HepG2 (cell line): ENCODE measurements around the gene LDLRAP1. TPM values are rescaled to one million over a fixed set of nuclear protein-coding genes. Genes with fewer than 3 reads are reported as not detected.

Experiments
- AHDC1 ChIP-seq: sonication (generic); formaldehyde crosslinking; IDR thresholded peaks from 2 replicates; pipeline ENCODE4 v1.5.1; 2020; ENCODE audit warnings: mild to moderate bottlenecking, missing genetic modification reagents, borderline replicate concordance
- DMTF1 ChIP-seq: sonication (generic); formaldehyde crosslinking; IDR thresholded peaks from 2 replicates; pipeline ENCODE4 v1.4.0; 2020; ENCODE audit warnings: mild to moderate bottlenecking, missing genetic modification reagents
- DZIP1 ChIP-seq: sonication (generic); formaldehyde crosslinking; IDR thresholded peaks from 2 replicates; pipeline ENCODE4 v1.5.0; 2020; ENCODE audit warnings: mild to moderate bottlenecking, missing genetic modification reagents
- HCFC1 ChIP-seq: fragments of 150-350 bp; IDR thresholded peaks from 2 replicates; pipeline ENCODE4 v1.6.1; 2014; ENCODE audit warnings: low read depth, low read length
- RNF2 ChIP-seq: fragments of 450-650 bp; conservative IDR thresholded peaks from 2 replicates; pipeline ENCODE4 v1.6.1; 2016; ENCODE audit warnings: low read depth
- SAFB2 ChIP-seq: sonication (generic); formaldehyde crosslinking; IDR thresholded peaks from 2 replicates; pipeline ENCODE4 v1.5.1; 2020; ENCODE audit warnings: missing genetic modification reagents, low read depth, mild to moderate bottlenecking, borderline replicate concordance
- SAP130 ChIP-seq: IDR thresholded peaks from 2 replicates; pipeline ENCODE4 v1.6.1; 2016; ENCODE audit warnings: low read depth
- SRSF9 ChIP-seq: fragments of 200-400 bp; formaldehyde crosslinking; IDR thresholded peaks from 2 replicates; pipeline ENCODE4 v1.6.1; 2018; ENCODE audit warnings: borderline replicate concordance, mild to moderate bottlenecking, low read depth, low read length; ENCODE audit not compliant: insufficient read depth, poor library complexity, severe bottlenecking
- SRY ChIP-seq: sonication (generic); formaldehyde crosslinking; IDR thresholded peaks from 2 replicates; pipeline ENCODE4 v1.8.0; 2022; ENCODE audit warnings: mild to moderate bottlenecking, missing genetic modification reagents
- TAF1 ChIP-seq: sonication (generic); formaldehyde crosslinking; IDR thresholded peaks from 2 replicates; pipeline ENCODE4 v1.4.0; 2020; ENCODE audit warnings: missing genetic modification reagents
- TARDBP ChIP-seq: sonication (generic); formaldehyde crosslinking; IDR thresholded peaks from 2 replicates; pipeline ENCODE4 v1.8.0; 2022; ENCODE audit warnings: mild to moderate bottlenecking, missing genetic modification reagents
- TIGD3 ChIP-seq: sonication (generic); formaldehyde crosslinking; IDR thresholded peaks from 2 replicates; pipeline ENCODE4 v1.5.1; 2020; ENCODE audit warnings: mild to moderate bottlenecking, missing genetic modification reagents, borderline replicate concordance
- ZNF180 ChIP-seq: sonication (generic); formaldehyde crosslinking; IDR thresholded peaks from 2 replicates; pipeline ENCODE4 v1.4.0; 2020; ENCODE audit warnings: low read depth, missing genetic modification reagents, borderline replicate concordance
- ZNF235 ChIP-seq: sonication (generic); formaldehyde crosslinking; IDR thresholded peaks from 2 replicates; pipeline ENCODE4 v1.8.1; 2023; ENCODE audit warnings: mild to moderate bottlenecking, missing genetic modification reagents, borderline replicate concordance
- ZNF562 ChIP-seq: sonication (generic); formaldehyde crosslinking; IDR thresholded peaks from 2 replicates; pipeline ENCODE4 v1.8.0; 2022; ENCODE audit warnings: missing genetic modification reagents, borderline replicate concordance
- ZNF652 ChIP-seq: IDR thresholded peaks from 2 replicates; pipeline ENCODE4 v1.6.1; 2016; ENCODE audit warnings: low read depth, borderline replicate concordance
- ZNF737 ChIP-seq: sonication (generic); formaldehyde crosslinking; IDR thresholded peaks from 2 replicates; pipeline ENCODE4 v1.5.0; 2020; ENCODE audit warnings: missing genetic modification reagents, mild to moderate bottlenecking, borderline replicate concordance
- ZSCAN12 ChIP-seq: sonication (generic); formaldehyde crosslinking; IDR thresholded peaks from 2 replicates; pipeline ENCODE4 v1.9.0; 2021; ENCODE audit warnings: mild to moderate bottlenecking, missing genetic modification reagents
- polyA plus RNA-seq, 8 experiments: library from polyadenylated mRNA; depleted of rRNA in 3 of 8; stranded (reverse) in 7 of 8; unstranded in 1 of 8; fragments of >200 nt; fragmentation: Illumina TruSeq in 4 of 8; extraction: Trizol in 4 of 8; gene quantifications; 2 replicates each; pipeline versions ENCODE4 v1.2.1 to v1.2.3, GENCODE V29; 2011 to 2016; ENCODE audit warnings: low read depth in 4 of 8, missing spikeins in 1 of 8, mixed read lengths in 1 of 8; ENCODE audit not compliant: insufficient read depth in 1 of 8
- total RNA-seq, 5 experiments: library from RNA; depleted of rRNA; stranded (reverse); fragments of >200 nt; fragmentation: Illumina TruSeq; extraction: Trizol; gene quantifications; 2 replicates each; pipeline ENCODE4 v1.2.3, GENCODE V29; 2016; ENCODE audit warnings: low read depth in 1 of 5

The LDLRAP1 gene
- total and polyA plus RNA-seq, 2 of the 13 experiments (the other 11 are each of a cell fraction or from before 2014, with no cell fraction given): 7.2 to 12.1 TPM

GRCh38 chr1:25550683-25551310 is 7.4 kb downstream of the LDLRAP1 start (continued):
- TF ChIP-seq TIGD3 (CRISPR knock-in tag) (no peak), SAFB2 (CRISPR knock-in tag) (no peak), ZNF180 (CRISPR knock-in tag) (no peak), ZNF737 (CRISPR knock-in tag) (no peak), SAP130 (CRISPR knock-in tag) (peak; percentile 78), ZNF562 (CRISPR knock-in tag) (no peak), SRSF9 (no peak), RNF2 (no peak), HCFC1 (no peak), DZIP1 (CRISPR knock-in tag) (no peak), AHDC1 (CRISPR knock-in tag) (peak; percentile 66; the same call in 1 of the 2 replicates), ZNF652 (CRISPR knock-in tag) (no peak), TAF1 (CRISPR knock-in tag) (no peak), TARDBP (CRISPR knock-in tag) (no peak), ZSCAN12 (CRISPR knock-in tag) (no peak), SRY (CRISPR knock-in tag) (no peak), ZNF235 (CRISPR knock-in tag) (no peak), DMTF1 (CRISPR knock-in tag) (no peak)
